CD4-positive, alpha-beta memory T cell (primary cell): ENCODE results near the gene RPS19. TPM values are rescaled to one million over a fixed set of nuclear protein-coding genes. Genes with fewer than 3 reads are reported as not detected.

Experiments
- CTCF ChIA-PET: fragments of 350-600 bp; sonication (Branson Sonifier 250); formaldehyde crosslinking; loops from one replicate; lab custom pipeline; 2021; ENCODE audit warnings: inconsistent platforms; ENCODE audit not compliant: partially characterized antibody; lab: Charles Lee
- POLR2A ChIA-PET: fragments of 350-600 bp; sonication (Branson Sonifier 250); formaldehyde crosslinking; loops from one replicate; lab custom pipeline; 2021; ENCODE audit not compliant: partially characterized antibody; lab: Charles Lee
- DNase-seq, 5 donors: peaks; one replicate each; pipeline versions ENCODE4 v3.0.0 to v3.0.0-alpha.2; 2020 to 2022; ENCODE audit warnings: mixed read lengths in 1 of 5
- H3K27ac ChIP-seq: one replicate; pipeline ENCODE4 v1.7.0; 2013; ENCODE audit warnings: low read depth, low read length
- H3K27me3 ChIP-seq: 2 replicates; pipeline ENCODE4 v1.7.0; 2013; ENCODE audit warnings: mild to moderate bottlenecking, low read length, moderate library complexity; ENCODE audit not compliant: insufficient read depth
- H3K36me3 ChIP-seq: 2 replicates; pipeline ENCODE4 v1.7.0; 2013; ENCODE audit warnings: mild to moderate bottlenecking, low read length, moderate library complexity; ENCODE audit not compliant: insufficient read depth
- H3K4me1 ChIP-seq: 2 replicates; pipeline ENCODE4 v1.7.0; 2013; ENCODE audit warnings: mild to moderate bottlenecking, low read length, moderate library complexity; ENCODE audit not compliant: insufficient read depth
- H3K4me3 ChIP-seq, 2 donors: one replicate each; pipeline ENCODE4 v1.7.0; 2013; ENCODE audit warnings: low read length in 2 of 2, mild to moderate bottlenecking in 1 of 2
- H3K9me3 ChIP-seq, 2 donors: one replicate each; pipeline ENCODE4 v1.7.0; 2013; ENCODE audit warnings: low read length in 2 of 2, control low read depth in 1 of 2; ENCODE audit not compliant: control insufficient read depth in 1 of 2
- H3K27ac Mint-ChIP-seq, 7 donors: one replicate each; pipeline ENCODE4 v1.8.0; 2020 to 2021; ENCODE audit warnings: mixed read lengths in 7 of 7, mild to moderate bottlenecking in 6 of 7, inconsistent platforms in 3 of 7, moderate library complexity in 3 of 7
- H3K27me3 Mint-ChIP-seq, 2 donors: one replicate each; pipeline ENCODE4 v1.8.0; 2020 to 2021; ENCODE audit warnings: mixed read lengths in 2 of 2
- H3K36me3 Mint-ChIP-seq, 2 donors: one replicate each; pipeline ENCODE4 v1.8.0; 2020 to 2021; ENCODE audit warnings: mixed read lengths in 2 of 2, inconsistent platforms in 1 of 2, mild to moderate bottlenecking in 1 of 2
- H3K4me1 Mint-ChIP-seq, 4 donors: one replicate each; pipeline ENCODE4 v1.8.0; 2020 to 2021; ENCODE audit warnings: mixed read lengths in 4 of 4, mild to moderate bottlenecking in 1 of 4
- H3K4me3 Mint-ChIP-seq, 8 donors: one replicate each; pipeline ENCODE4 v1.8.0; 2020 to 2021; ENCODE audit warnings: mixed read lengths in 8 of 8, mild to moderate bottlenecking in 7 of 8, moderate library complexity in 6 of 8, inconsistent platforms in 3 of 8
- H3K9me3 Mint-ChIP-seq, 8 donors: one replicate each; pipeline ENCODE4 v1.8.0; 2020 to 2021; ENCODE audit warnings: mixed read lengths in 8 of 8, mild to moderate bottlenecking in 5 of 8, inconsistent platforms in 3 of 8, moderate library complexity in 1 of 8
- intact Hi-C: fragments of 100-400 bp; cut with micrococcal nuclease; formaldehyde crosslinking; loops from one replicate; pipeline ENCODE4 v1.15.1; 2023
- polyA plus RNA-seq, 2 donors: library from polyadenylated mRNA; unstranded; fragments of 300-500 nt; fragmentation: Illumina TruSeq; gene quantifications; one replicate each; pipeline ENCODE4 v1.2.3, GENCODE V29; 2021
- total RNA-seq, 2 experiments: library from RNA; stranded (reverse); gene quantifications; one replicate each; pipeline ENCODE4 v1.2.3, GENCODE V29; 2021

Gene RPS19
- total and polyA plus RNA-seq, 4 experiments from 2014 or later, result 3,807 to 7,200 (median 4,434) TPM

- H3K4me3 Mint-ChIP-seq, result peak overlapping the region in 6 of 8 donors; percentile 46 to 95 (median 78)
- ChIA-PET POLR2A (interaction anchor here (1.0 to 7.8 kb wide), 6 partner anchors 9 to 96 kb away, joined by 3 to 261 read pairs (median 6); partner anchors contain the start of genes ARHGEF1, CD79A and RABAC1), CTCF (interaction anchor here (1.1 to 8.8 kb wide), 6 partner anchors 11 to 89 kb away, joined by 3 to 125 read pairs (median 4); partner anchors contain the start of gene CD79A)
- H3K9me3 Mint-ChIP-seq, result no peaks in the 10 kb centered on the region
- Histone ChIP-seq H3K9me3 (no peaks in the 10 kb centered on the region), H3K27ac (peak overlapping the region; percentile 96), H3K4me3 (no peak overlapping the region), H3K4me1 (peaks cover 79% of the 10 kb centered on the region), H3K27me3 (no peaks in the 10 kb centered on the region), H3K36me3 (peaks cover 58% of the 10 kb centered on the region)
- intact Hi-C loops, result loop anchor here (5.0 kb wide), 1 partner anchor 214 kb away; the partner anchor contains the start of gene ZNF574
- H3K27me3 Mint-ChIP-seq, result no peaks in the 10 kb centered on the region
- peak overlapping the region in 6 of 7 donors; percentile 27 to 92 (median 83) for H3K27ac Mint-ChIP-seq
- peak in 1 of 5 donors; percentile 29 for DNase-seq
- H3K36me3 Mint-ChIP-seq, result peaks cover 45 to 66% of the 10 kb centered on the region in 2 donors
- peaks cover 42 to 76% (median 58%) of the 10 kb centered on the region in 4 donors for H3K4me1 Mint-ChIP-seq
These were observed 3.3 kb downstream of the RPS19 start for GRCh38 chr19:41863209-41863931.

DNA sequence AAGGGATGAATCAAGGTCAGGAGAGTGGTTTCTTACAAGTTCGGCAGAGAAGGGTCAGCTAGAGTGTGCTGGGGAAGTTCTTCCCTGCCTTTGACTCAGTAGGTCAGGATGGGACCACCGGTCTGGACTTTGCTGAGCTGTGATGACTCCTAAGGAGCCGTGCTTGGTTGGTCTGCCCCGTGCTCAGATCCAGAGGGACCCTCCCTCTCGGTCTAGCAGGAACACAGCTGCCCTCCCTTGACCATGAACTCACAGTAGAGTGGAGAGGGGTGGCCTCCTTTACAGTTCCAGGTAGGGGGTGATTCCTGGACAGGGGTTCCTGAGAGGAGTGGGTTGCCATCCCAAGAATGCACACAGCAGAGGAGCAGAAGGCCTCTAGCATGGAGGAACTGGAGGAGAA, 4.3 kb downstream of the RPS19 start:
- CTCF ChIA-PET, result interaction anchor here (1.6 to 8.8 kb wide), 3 partner anchors 10 to 87 kb away, joined by 4 to 125 read pairs (median 4); partner anchors contain the start of gene CD79A

DNA sequence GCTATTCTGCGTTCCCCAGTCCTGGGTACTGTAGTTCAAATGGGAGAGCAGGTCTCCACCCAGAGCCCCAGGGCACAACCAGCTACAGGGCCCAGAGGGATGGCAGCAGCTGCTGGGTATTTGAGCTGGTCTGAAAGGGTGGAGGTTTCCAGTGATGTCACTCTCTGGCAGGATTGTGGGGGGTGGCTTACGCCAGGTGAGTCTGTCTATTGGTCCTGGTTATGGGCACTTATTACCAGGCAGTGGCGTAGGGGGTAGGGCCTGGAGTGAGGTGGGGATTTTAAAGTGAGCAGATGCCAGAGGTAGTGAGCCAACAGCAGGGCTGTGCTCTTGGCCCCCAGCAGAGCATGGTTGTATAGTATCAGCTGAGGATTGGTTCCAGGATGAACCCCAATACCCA, 6.2 kb downstream of the RPS19 start:
- POLR2A ChIA-PET, result interaction anchor here (0.5 to 7.7 kb wide), 6 partner anchors 9 to 1054 kb away, joined by 3 to 103 read pairs (median 6); partner anchors contain the start of genes ARHGEF1, CD79A and ERFL

More for the DNA sequence above, 4.3 kb downstream of the RPS19 start:
- Mint-ChIP-seq H3K27ac (peak overlapping the region; percentile 50 to 92 (median 83)), H3K9me3 (no peaks in the 10 kb centered on the region), H3K4me1 (peaks cover 41 to 81% (median 61%) of the 10 kb centered on the region in 4 donors), H3K27me3 (no peaks in the 10 kb centered on the region), H3K36me3 (peaks cover 45 to 74% of the 10 kb centered on the region in 2 donors), H3K4me3 (peak overlapping the region in 2 of 8 donors; percentile 35 to 44)
- peaks cover 68% of the 10 kb centered on the region for H3K36me3 ChIP-seq
- peaks cover 83% of the 10 kb centered on the region for H3K4me1 ChIP-seq
- no peak overlapping the region for H3K4me3 ChIP-seq
- H3K27ac ChIP-seq, result peak overlapping the region; percentile 22
- POLR2A ChIA-PET, result interaction anchor here (0.9 to 7.8 kb wide), 7 partner anchors 8 to 94 kb away, joined by 3 to 261 read pairs (median 5); partner anchors contain the start of genes ARHGEF1, CD79A and RABAC1
- no peaks in the 10 kb centered on the region for H3K9me3 ChIP-seq
- DNase-seq, result peak in 1 of 5 donors; percentile 17
- intact Hi-C loops, result loop anchor here (5.0 kb wide), 1 partner anchor 213 kb away; the partner anchor contains the start of gene ZNF574
- no peaks in the 10 kb centered on the region for H3K27me3 ChIP-seq

DNA sequence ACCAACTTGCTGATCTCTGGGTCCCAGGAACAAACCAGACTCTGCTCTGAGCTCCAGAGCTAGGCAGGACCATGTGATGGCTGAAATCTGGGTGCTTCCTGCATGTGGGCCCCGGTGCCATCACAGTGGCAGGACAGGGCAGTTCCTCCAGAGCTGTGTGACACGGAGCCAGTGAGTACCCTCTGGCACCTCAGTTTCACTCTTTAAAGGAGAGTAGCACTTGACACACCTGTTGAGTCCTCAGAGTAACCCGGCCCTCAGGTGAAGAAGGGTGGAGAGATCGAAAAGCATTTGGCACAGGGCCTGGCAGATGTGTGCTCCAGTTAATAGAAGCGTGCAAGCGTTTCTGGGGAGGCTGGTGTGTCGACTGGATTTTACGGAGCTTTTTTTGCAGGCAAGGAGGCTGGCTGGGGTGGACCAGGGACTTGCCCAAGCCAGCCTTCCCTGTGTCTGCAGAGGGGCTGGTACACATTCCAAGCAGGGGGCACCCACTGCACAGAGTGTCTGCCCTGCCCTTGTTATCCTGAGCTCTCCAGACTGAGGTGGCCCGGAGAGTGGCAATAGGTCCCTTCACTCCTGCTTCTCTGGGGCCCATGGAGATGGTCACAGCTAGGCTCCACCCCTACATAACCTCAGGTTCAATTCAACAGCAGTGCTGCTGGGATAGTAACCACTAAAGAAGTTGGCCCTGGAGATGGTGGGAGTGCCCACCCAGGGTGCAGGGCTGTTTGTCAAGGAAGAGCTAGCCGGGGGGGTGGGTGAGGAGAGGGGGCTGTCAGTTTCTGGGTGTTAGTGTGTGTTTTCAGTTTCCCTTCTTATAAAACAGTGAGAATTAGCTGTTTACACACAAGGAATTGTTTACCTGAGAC, 8.3 kb downstream of the RPS19 start:
- peaks cover 29 to 61% of the 10 kb centered on the region in 2 donors for H3K36me3 Mint-ChIP-seq
- Histone ChIP-seq H3K27me3 (no peaks in the 10 kb centered on the region), H3K4me1 (peaks cover 94% of the 10 kb centered on the region), H3K9me3 (no peaks in the 10 kb centered on the region), H3K36me3 (peaks cover 54% of the 10 kb centered on the region), H3K4me3 (no peak overlapping the region), H3K27ac (peak overlapping the region; percentile 46)
- no peaks in the 10 kb centered on the region for H3K27me3 Mint-ChIP-seq
- DNase-seq, result peak in 1 of 5 donors; percentile 5
- H3K9me3 Mint-ChIP-seq, result peaks cover 0 to 2% (median 0%) of the 10 kb centered on the region in 8 donors
- ChIA-PET POLR2A (interaction anchor here (1.0 to 11.3 kb wide), 4 partner anchors 7 to 77 kb away, joined by 4 to 261 read pairs (median 59); partner anchors contain the start of genes ARHGEF1 and RPS19), CTCF (interaction anchor here (1.0 to 1.6 kb wide), 4 partner anchors 7 to 83 kb away, joined by 4 to 6 read pairs (median 5); partner anchors contain the start of gene RPS19)
- H3K27ac Mint-ChIP-seq, result peak overlapping the region; percentile 72 to 95 (median 93)
- peak overlapping the region in 4 of 8 donors; percentile 33 to 75 (median 52) for H3K4me3 Mint-ChIP-seq
- H3K4me1 Mint-ChIP-seq, result peaks cover 41 to 84% (median 64%) of the 10 kb centered on the region in 4 donors
- intact Hi-C loops, result no loop called here

More for the DNA sequence above, 6.2 kb downstream of the RPS19 start:
- CTCF ChIA-PET, result interaction anchor here (8.8 kb wide), 1 partner anchor 8 kb away, joined by 125 read pairs; the partner anchor contains the start of gene CD79A
- peak overlapping the region in 3 of 8 donors; percentile 15 to 59 (median 50) for H3K4me3 Mint-ChIP-seq
- no peaks in the 10 kb centered on the region for H3K9me3 Mint-ChIP-seq
- DNase-seq, result peak in 1 of 5 donors; percentile 33
- intact Hi-C loops, result no loop called here
- H3K27me3 Mint-ChIP-seq, result no peaks in the 10 kb centered on the region
- H3K4me1 Mint-ChIP-seq, result peaks cover 45 to 84% (median 67%) of the 10 kb centered on the region in 4 donors
- peak overlapping the region; percentile 22 for H3K27ac ChIP-seq
- H3K27me3 ChIP-seq, result no peaks in the 10 kb centered on the region
- H3K36me3 Mint-ChIP-seq, result peaks cover 41 to 74% of the 10 kb centered on the region in 2 donors
- H3K4me3 ChIP-seq, result no peak overlapping the region
- no peaks in the 10 kb centered on the region for H3K9me3 ChIP-seq
- peaks cover 75% of the 10 kb centered on the region for H3K36me3 ChIP-seq
- H3K27ac Mint-ChIP-seq, result peak overlapping the region; percentile 71 to 93 (median 81)
- H3K4me1 ChIP-seq, result peaks cover 94% of the 10 kb centered on the region

GRCh38 chr19:41868989-41869300, 8.9 kb downstream of the RPS19 start:
- Histone ChIP-seq H3K4me1 (peaks cover 94% of the 10 kb centered on the region), H3K4me3 (no peak overlapping the region), H3K27ac (peak overlapping the region; percentile 34), H3K9me3 (no peaks in the 10 kb centered on the region), H3K36me3 (peaks cover 50% of the 10 kb centered on the region), H3K27me3 (no peaks in the 10 kb centered on the region)
- Mint-ChIP-seq H3K36me3 (peaks cover 25 to 57% of the 10 kb centered on the region in 2 donors), H3K27ac (peak overlapping the region in 6 of 7 donors; percentile 57 to 95 (median 88)), H3K27me3 (no peaks in the 10 kb centered on the region), H3K9me3 (peaks cover 0 to 2% (median 0%) of the 10 kb centered on the region in 8 donors), H3K4me3 (peak overlapping the region in 1 of 8 donors; percentile 20), H3K4me1 (peaks cover 38 to 84% (median 62%) of the 10 kb centered on the region in 4 donors)
- ChIA-PET POLR2A (interaction anchor here (1.0 to 11.3 kb wide), 4 partner anchors 7 to 77 kb away, joined by 4 to 261 read pairs (median 59); partner anchors contain the start of genes ARHGEF1 and RPS19), CTCF (interaction anchor here (1.5 to 1.6 kb wide), 2 partner anchors 9 to 65 kb away, joined by 4 to 6 read pairs; partner anchors contain the start of gene RPS19)
- intact Hi-C loops, result no loop called here
- peak in 1 of 5 donors; percentile 15 for DNase-seq

DNA sequence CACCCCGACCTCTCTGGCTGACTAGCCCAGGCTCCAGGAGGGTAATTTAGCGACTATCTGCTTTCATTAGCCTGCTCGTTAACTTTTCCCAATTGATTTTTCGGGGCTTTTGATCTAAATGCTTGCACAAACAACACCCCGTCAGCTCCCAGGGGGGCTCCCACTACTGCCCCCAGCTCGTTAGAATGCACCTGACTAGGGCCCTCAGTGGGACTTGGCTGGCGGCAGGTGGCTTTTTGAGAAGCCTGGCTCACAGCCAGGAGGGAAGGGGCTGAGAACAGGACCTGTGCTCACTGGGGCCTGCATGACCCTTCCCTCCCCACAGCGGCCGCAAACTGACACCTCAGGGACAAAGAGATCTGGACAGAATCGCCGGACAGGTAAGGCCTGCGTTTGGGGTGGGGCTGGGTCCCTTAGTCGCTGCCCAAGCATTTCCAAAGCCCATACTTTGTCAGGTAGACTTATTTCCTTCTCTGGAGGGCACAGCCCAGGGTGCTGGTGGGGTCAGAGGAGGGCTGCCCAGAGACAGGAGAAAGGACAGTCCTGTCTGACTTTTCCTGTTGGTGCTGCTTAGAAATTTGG, 9.4 kb downstream of the RPS19 start:
- no peaks in the 10 kb centered on the region for H3K27me3 Mint-ChIP-seq
- peak overlapping the region in 1 of 8 donors; percentile 20 for H3K4me3 Mint-ChIP-seq
- peak overlapping the region; percentile 34 for H3K27ac ChIP-seq
- H3K4me1 Mint-ChIP-seq, result peaks cover 34 to 84% (median 60%) of the 10 kb centered on the region in 4 donors
- H3K9me3 ChIP-seq, result no peaks in the 10 kb centered on the region
- H3K4me3 ChIP-seq, result no peak overlapping the region
- H3K36me3 Mint-ChIP-seq, result peaks cover 20 to 52% of the 10 kb centered on the region in 2 donors
- CTCF ChIA-PET, result interaction anchor here (1.5 to 9.0 kb wide), 3 partner anchors 7 to 82 kb away, joined by 4 to 125 read pairs (median 61); partner anchors contain the start of gene RPS19
- peaks cover 94% of the 10 kb centered on the region for H3K4me1 ChIP-seq
- H3K9me3 Mint-ChIP-seq, result peaks cover 0 to 2% (median 0%) of the 10 kb centered on the region in 8 donors
- peak overlapping the region; percentile 48 to 95 (median 86) for H3K27ac Mint-ChIP-seq
- POLR2A ChIA-PET, result interaction anchor here (4.6 to 11.3 kb wide), 5 partner anchors 8 to 61 kb away, joined by 26 to 579 read pairs (median 103); partner anchors contain the start of genes ARHGEF1, ERFL and RPS19
- H3K27me3 ChIP-seq, result no peaks in the 10 kb centered on the region
- intact Hi-C loops, result no loop called here
- DNase-seq, result peak in 1 of 5 donors; percentile 34
- H3K36me3 ChIP-seq, result peaks cover 44% of the 10 kb centered on the region
